H9 (cell line): ENCODE measurements around the gene SRPK2. TPM values are rescaled to one million over a fixed set of nuclear protein-coding genes. Genes with fewer than 3 reads are reported as not detected.

Experiments
- DNase-seq: peaks from one replicate; pipeline ENCODE4 v3.0.0-alpha.2; 2017
- H2AFZ ChIP-seq: one replicate; pipeline ENCODE4 v1.6.1; 2013; ENCODE audit warnings: mild to moderate bottlenecking, low read length, control low read depth, moderate library complexity
- H2AK5ac ChIP-seq: 2 replicates; pipeline ENCODE4 v1.6.1; 2013; ENCODE audit warnings: low read length, control low read depth, mixed read lengths; ENCODE audit not compliant: insufficient read length
- H2BK120ac ChIP-seq: one replicate; pipeline ENCODE4 v1.6.1; 2013; ENCODE audit warnings: low read depth, mild to moderate bottlenecking, low read length, control low read depth, inconsistent platforms; ENCODE audit not compliant: poor library complexity, severe bottlenecking
- H2BK12ac ChIP-seq: 2 replicates; pipeline ENCODE4 v1.6.1; 2013; ENCODE audit warnings: low read length, control low read depth, mixed read lengths, low read depth; ENCODE audit not compliant: insufficient read length
- H2BK15ac ChIP-seq: 2 replicates; pipeline ENCODE4 v1.6.1; 2013; ENCODE audit warnings: low read depth, low read length, control low read depth
- H2BK20ac ChIP-seq: one replicate; pipeline ENCODE4 v1.6.1; 2013; ENCODE audit warnings: low read depth, mild to moderate bottlenecking, low read length, control low read depth, inconsistent platforms; ENCODE audit not compliant: poor library complexity, severe bottlenecking
- H2BK5ac ChIP-seq: 2 replicates; pipeline ENCODE4 v1.6.1; 2013; ENCODE audit warnings: low read length, control low read depth, mixed read lengths; ENCODE audit not compliant: insufficient read length
- H3K14ac ChIP-seq: 2 replicates; pipeline ENCODE4 v1.6.1; 2013; ENCODE audit warnings: low read length, control low read depth; ENCODE audit not compliant: insufficient read depth
- H3K18ac ChIP-seq: 2 replicates; pipeline ENCODE4 v1.6.1; 2013; ENCODE audit warnings: low read depth, mild to moderate bottlenecking, mixed read lengths, low read length, control low read depth; ENCODE audit not compliant: insufficient read length
- H3K23ac ChIP-seq: 2 replicates; pipeline ENCODE4 v1.6.1; 2013; ENCODE audit warnings: low read length, control low read depth, mixed read lengths, low read depth; ENCODE audit not compliant: insufficient read length
- H3K23me2 ChIP-seq: 2 replicates; pipeline ENCODE4 v1.6.1; 2013; ENCODE audit warnings: low read depth, mild to moderate bottlenecking, mixed read lengths, low read length, control low read depth; ENCODE audit not compliant: insufficient read length, poor library complexity, severe bottlenecking
- H3K27ac ChIP-seq: 2 replicates; pipeline ENCODE4 v1.5.1; 2013; ENCODE audit warnings: low read length, control low read depth, mixed read lengths, low read depth; ENCODE audit not compliant: insufficient read length
- H3K27me3 ChIP-seq: 2 replicates; pipeline ENCODE4 v1.6.1; 2013; ENCODE audit warnings: low read length, control low read depth, inconsistent platforms; ENCODE audit not compliant: insufficient read depth
- H3K4ac ChIP-seq: 2 replicates; pipeline ENCODE4 v1.6.1; 2013; ENCODE audit warnings: low read depth, mild to moderate bottlenecking, control low read depth, inconsistent platforms, low read length, moderate library complexity
- H3K4me1 ChIP-seq: 2 replicates; pipeline ENCODE4 v1.6.1; 2013; ENCODE audit warnings: low read length, control low read depth, inconsistent platforms; ENCODE audit not compliant: insufficient read depth
- H3K4me2 ChIP-seq: 2 replicates; pipeline ENCODE4 v1.6.1; 2013; ENCODE audit warnings: low read length, control low read depth, mixed read lengths; ENCODE audit not compliant: insufficient read length, insufficient read depth
- H3K56ac ChIP-seq: 2 replicates; pipeline ENCODE4 v1.6.1; 2013; ENCODE audit warnings: low read depth, mild to moderate bottlenecking, mixed read lengths, low read length, control low read depth; ENCODE audit not compliant: insufficient read length
- H3K79me1 ChIP-seq: 2 replicates; pipeline ENCODE4 v1.6.1; 2013; ENCODE audit warnings: low read depth, mild to moderate bottlenecking, moderate library complexity, low read length, control low read depth, inconsistent platforms; ENCODE audit not compliant: insufficient read depth, poor library complexity, severe bottlenecking
- H3K79me2 ChIP-seq: 2 replicates; pipeline ENCODE4 v1.6.1; 2013; ENCODE audit warnings: low read length, control low read depth, inconsistent platforms; ENCODE audit not compliant: insufficient read depth
- H3K9ac ChIP-seq: 2 replicates; pipeline ENCODE4 v1.6.1; 2013; ENCODE audit warnings: low read length, control low read depth, mixed read lengths; ENCODE audit not compliant: insufficient read length; ENCODE audit errors: extremely low read depth
- H3K9me3 ChIP-seq: one replicate; pipeline ENCODE4 v1.6.1; 2013; ENCODE audit warnings: low read depth, low read length, inconsistent platforms; ENCODE audit not compliant: control insufficient read depth
- H3T11ph ChIP-seq: one replicate; pipeline ENCODE4 v1.6.1; 2013; ENCODE audit warnings: mild to moderate bottlenecking, low read length, control low read depth, inconsistent platforms
- H4K20me1 ChIP-seq: one replicate; pipeline ENCODE4 v1.6.1; 2013; ENCODE audit not compliant: control insufficient read depth, insufficient read length, insufficient read depth
- H4K5ac ChIP-seq: 2 replicates; pipeline ENCODE4 v1.6.1; 2013; ENCODE audit warnings: low read depth, mild to moderate bottlenecking, mixed read lengths, low read length, control low read depth; ENCODE audit not compliant: insufficient read length
- H4K8ac ChIP-seq: replicated peaks from 2 replicates; pipeline ENCODE4 v1.6.1; 2013; ENCODE audit warnings: low read length, control low read depth, mixed read lengths, low read depth; ENCODE audit not compliant: insufficient read length
- H4K91ac ChIP-seq: 2 replicates; pipeline ENCODE4 v1.6.1; 2013; ENCODE audit warnings: low read depth, mild to moderate bottlenecking, moderate library complexity, mixed read lengths, low read length, control low read depth; ENCODE audit not compliant: insufficient read length
- H3K27ac Mint-ChIP-seq, 3 experiments: 2 replicates in 2 of 3; 3 replicates in 1 of 3; pipeline ENCODE4 v1.8.0; 2020 to 2021; ENCODE audit warnings: mixed read lengths in 3 of 3, mild to moderate bottlenecking in 1 of 3, moderate library complexity in 1 of 3
- H3K27me3 Mint-ChIP-seq: 2 replicates; pipeline ENCODE4 v1.8.0; 2021; ENCODE audit warnings: low read depth, mild to moderate bottlenecking, moderate library complexity, mixed read lengths
- H3K36me3 Mint-ChIP-seq, 3 experiments: 2 replicates in 2 of 3; 3 replicates in 1 of 3; pipeline ENCODE4 v1.8.0; 2020 to 2021; ENCODE audit warnings: low read depth in 3 of 3, mixed read lengths in 3 of 3; ENCODE audit not compliant: insufficient read depth in 1 of 3
- H3K4me1 Mint-ChIP-seq, 2 experiments: 2 replicates each; pipeline ENCODE4 v1.8.0; 2020; ENCODE audit warnings: mixed read lengths in 2 of 2
- H3K4me3 Mint-ChIP-seq, 2 experiments: 2 replicates in 1 of 2; 3 replicates in 1 of 2; pipeline ENCODE4 v1.8.0; 2020 to 2021; ENCODE audit warnings: mild to moderate bottlenecking in 2 of 2, mixed read lengths in 2 of 2, moderate library complexity in 1 of 2
- H3K9me3 Mint-ChIP-seq, 2 experiments: 2 replicates in 1 of 2; 3 replicates in 1 of 2; pipeline ENCODE4 v1.8.0; 2020; ENCODE audit warnings: mild to moderate bottlenecking in 2 of 2, mixed read lengths in 2 of 2, moderate library complexity in 1 of 2
- WGBS: extraction: QIAGEN DNeasy Blood & Tissue Kit; methylation state at CpG from one replicate; pipeline ENCODE4 v1.1.7; 2013; ENCODE audit warnings: missing lambda C conversion rate, low lambda C conversion rate, mixed read lengths; ENCODE audit not compliant: insufficient read length; ENCODE audit errors: extremely low coverage; 5-methylcytosine and 5-hydroxymethylcytosine counted together
- total RNA-seq: library from RNA; stranded (reverse); gene quantifications from 2 replicates; pipeline ENCODE4 v1.2.1, GENCODE V29; 2021
- TF ChIP-seq, protein P1 (sequence below): fragments of 200-600 bp; sonication (generic); conservative IDR thresholded peaks from 3 replicates; pipeline ENCODE4 v1.8.0; 2021; ENCODE audit warnings: antibody characterized with exemption, mild to moderate bottlenecking

The SRPK2 gene
- total RNA-seq, 1 experiment from 2014 or later, result 41.1 TPM

DNA sequence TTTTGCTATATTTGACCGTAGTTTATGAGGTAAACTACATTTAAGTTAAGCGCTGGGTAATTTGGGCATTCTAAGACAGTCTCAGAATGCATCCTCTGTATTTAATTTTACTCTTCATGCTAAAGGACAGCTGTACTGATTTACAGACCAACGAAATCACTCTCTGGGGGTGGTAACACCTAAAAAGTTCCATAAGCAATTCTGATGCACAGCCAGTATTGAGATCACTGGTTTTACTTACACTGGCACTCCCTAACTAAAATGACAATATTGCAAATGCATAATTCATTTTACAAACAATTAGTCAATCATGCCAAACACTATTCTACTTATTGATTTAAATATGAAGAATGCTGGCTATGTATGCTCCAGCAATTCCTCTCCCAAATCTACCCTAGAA is 102.3 kb downstream of the SRPK2 start:
- peaks cover 5 to 14% of the 10 kb centered on the region in 2 experiments for H3K4me1 Mint-ChIP-seq
- H4K20me1 ChIP-seq, result no peaks in the 10 kb centered on the region
- no peaks in the 10 kb centered on the region for H3K23me2 ChIP-seq
- no peak overlapping the region for H2BK5ac ChIP-seq
- TF ChIP-seq, protein P1, sequence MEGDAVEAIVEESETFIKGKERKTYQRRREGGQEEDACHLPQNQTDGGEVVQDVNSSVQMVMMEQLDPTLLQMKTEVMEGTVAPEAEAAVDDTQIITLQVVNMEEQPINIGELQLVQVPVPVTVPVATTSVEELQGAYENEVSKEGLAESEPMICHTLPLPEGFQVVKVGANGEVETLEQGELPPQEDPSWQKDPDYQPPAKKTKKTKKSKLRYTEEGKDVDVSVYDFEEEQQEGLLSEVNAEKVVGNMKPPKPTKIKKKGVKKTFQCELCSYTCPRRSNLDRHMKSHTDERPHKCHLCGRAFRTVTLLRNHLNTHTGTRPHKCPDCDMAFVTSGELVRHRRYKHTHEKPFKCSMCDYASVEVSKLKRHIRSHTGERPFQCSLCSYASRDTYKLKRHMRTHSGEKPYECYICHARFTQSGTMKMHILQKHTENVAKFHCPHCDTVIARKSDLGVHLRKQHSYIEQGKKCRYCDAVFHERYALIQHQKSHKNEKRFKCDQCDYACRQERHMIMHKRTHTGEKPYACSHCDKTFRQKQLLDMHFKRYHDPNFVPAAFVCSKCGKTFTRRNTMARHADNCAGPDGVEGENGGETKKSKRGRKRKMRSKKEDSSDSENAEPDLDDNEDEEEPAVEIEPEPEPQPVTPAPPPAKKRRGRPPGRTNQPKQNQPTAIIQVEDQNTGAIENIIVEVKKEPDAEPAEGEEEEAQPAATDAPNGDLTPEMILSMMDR, result no peak
- no peak overlapping the region for H3K27ac Mint-ChIP-seq
- H3K27me3 Mint-ChIP-seq, result no peaks in the 10 kb centered on the region
- H2BK120ac ChIP-seq, result no peak overlapping the region
- H3K4me2 ChIP-seq, result no peak overlapping the region
- no peak overlapping the region for H3K23ac ChIP-seq
- no peaks in the 10 kb centered on the region; the same call in 1 of the 2 replicates for H3K79me2 ChIP-seq
- no peak overlapping the region for H3T11ph ChIP-seq
- H3K18ac ChIP-seq, result no peak overlapping the region
- peaks cover under 1% of the 10 kb centered on the region for H3K79me1 ChIP-seq
- H3K4ac ChIP-seq, result no peak overlapping the region
- H2AFZ ChIP-seq, result no peak overlapping the region
- H3K4me3 Mint-ChIP-seq, result no peak overlapping the region
- no peak overlapping the region for H3K27ac ChIP-seq
- H3K9ac ChIP-seq, result no peak overlapping the region
- no peak overlapping the region for H4K5ac ChIP-seq
- H2BK20ac ChIP-seq, result no peak overlapping the region
- no peaks in the 10 kb centered on the region for H3K4me1 ChIP-seq
- H3K56ac ChIP-seq, result no peak overlapping the region
- no CpG with 5 or more reads among the region's 3 CpGs for WGBS
- no peak overlapping the region for H3K14ac ChIP-seq
- no peak overlapping the region for H2BK15ac ChIP-seq
- no peak overlapping the region for H2AK5ac ChIP-seq
- no peak overlapping the region for H4K8ac ChIP-seq
- H3K9me3 ChIP-seq, result no peaks in the 10 kb centered on the region
- no peak overlapping the region for H4K91ac ChIP-seq
- DNase-seq, result no peak
- H3K36me3 Mint-ChIP-seq, result no peaks in the 10 kb centered on the region; a peak in 2 of 7 replicates
- H3K9me3 Mint-ChIP-seq, result no peaks in the 10 kb centered on the region
- no peaks in the 10 kb centered on the region for H3K27me3 ChIP-seq
- H2BK12ac ChIP-seq, result no peak overlapping the region
